ENCODE data around the gene ZNHIT2. TPM values are rescaled to one million over a fixed set of nuclear protein-coding genes. Genes with fewer than 3 reads are reported as not detected.
A peak's percentile ranks its signal among the peaks of the same experiment; 100 is the strongest.

The ZNHIT2 gene
- total RNA-seq, 2 donors from 2014 or later = 32.7 to 37.8 TPM

DNA sequence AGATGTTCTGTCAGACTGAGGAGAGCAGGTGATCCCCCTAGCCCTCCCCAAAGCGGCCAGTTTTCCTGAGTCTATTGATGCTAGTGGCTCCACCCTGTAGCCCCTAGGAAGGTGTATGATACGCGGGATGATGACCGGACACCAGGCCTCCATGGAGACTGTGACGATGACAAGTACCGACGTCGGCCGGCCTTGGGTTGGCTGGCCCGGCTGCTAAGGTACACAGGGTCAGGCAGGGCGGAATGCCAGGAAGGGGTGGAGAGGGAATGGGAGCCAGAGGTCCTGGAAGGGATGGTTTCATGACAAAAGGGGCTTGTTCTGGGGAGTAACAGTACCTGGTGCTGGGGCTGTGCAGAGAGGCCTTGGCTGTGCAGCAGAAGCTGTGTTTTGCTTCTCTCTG is 30.3 kb downstream of the ZNHIT2 start:
- H3K4me1 ChIP-seq (replicated peaks) = peaks cover 5% of the 10 kb centered on the region
- H3K4me3 ChIP-seq = no peak overlapping the region
- no peaks in the 10 kb centered on the region for H3K27me3 ChIP-seq (replicated peaks; ENCODE audit: insufficient read depth)
- H3K27ac ChIP-seq = no peak overlapping the region
- TF ChIP-seq POLR2AphosphoS5 (IDR thresholded peaks at IDR 0.05) (no peak), POLR2A (IDR thresholded peaks at IDR 0.05) (no peak), CTCF (IDR thresholded peaks at IDR 0.05) (no peak)
- DNase-seq (ENCODE audit: low spot score) = no peak
- intact Hi-C loops (cut with DNase I) = no loop called here
- WGBS = 91% methylated on average over 11 of the region's 11 CpGs
- no peaks in the 10 kb centered on the region for H3K9me3 ChIP-seq
- peaks cover 0 to 5% of the 10 kb centered on the region in 2 donors for H3K36me3 ChIP-seq

GRCh38 chr11:65086809-65087208 is 30.7 kb downstream of the ZNHIT2 start:
- H3K9me3 ChIP-seq = no peaks in the 10 kb centered on the region
- no peaks in the 10 kb centered on the region for H3K27me3 ChIP-seq (replicated peaks; ENCODE audit: insufficient read depth)
- no peak for DNase-seq (ENCODE audit: low spot score)
- WGBS = 92% methylated on average over 9 of the region's 9 CpGs
- peaks cover 5% of the 10 kb centered on the region for H3K4me1 ChIP-seq (replicated peaks)
- peaks cover 0 to 5% of the 10 kb centered on the region in 2 donors for H3K36me3 ChIP-seq
- H3K27ac ChIP-seq = no peak overlapping the region
- TF ChIP-seq CTCF (IDR thresholded peaks at IDR 0.05) = no peak
- no peak for TF ChIP-seq POLR2A (IDR thresholded peaks at IDR 0.05)
- TF ChIP-seq POLR2AphosphoS5 (IDR thresholded peaks at IDR 0.05) = no peak
- H3K4me3 ChIP-seq = no peak overlapping the region
- intact Hi-C loops (cut with DNase I) = no loop called here

DNA sequence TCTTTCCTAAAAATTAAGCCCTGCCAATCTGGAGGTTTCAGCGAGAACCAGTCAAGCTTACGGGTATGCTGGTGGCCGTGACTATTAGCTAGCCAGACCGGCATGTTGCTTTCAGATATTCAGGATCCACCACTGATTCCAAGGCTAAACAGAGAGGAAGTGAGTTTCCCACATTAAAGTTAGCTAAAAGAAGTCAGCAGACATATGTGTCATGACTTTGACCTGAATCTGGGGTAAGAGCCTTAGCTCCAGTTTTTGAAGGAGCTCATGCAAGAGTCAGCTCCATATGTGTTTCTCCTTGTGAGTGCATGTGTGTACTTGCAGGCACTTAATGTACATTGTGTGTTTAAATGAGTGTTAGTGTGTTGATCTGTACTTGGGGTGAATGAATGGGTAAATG is 32.1 kb downstream of the ZNHIT2 start:
- no peak overlapping the region for H3K4me3 ChIP-seq
- no peaks in the 10 kb centered on the region for H3K9me3 ChIP-seq
- H3K27me3 ChIP-seq (replicated peaks; ENCODE audit: insufficient read depth) = no peaks in the 10 kb centered on the region
- intact Hi-C loops (cut with DNase I) = no loop called here
- TF ChIP-seq POLR2AphosphoS5 (IDR thresholded peaks at IDR 0.05) (no peak), CTCF (IDR thresholded peaks at IDR 0.05) (no peak), POLR2A (IDR thresholded peaks at IDR 0.05) (no peak)
- no peak overlapping the region for H3K27ac ChIP-seq
- H3K4me1 ChIP-seq (replicated peaks) = peaks cover 5% of the 10 kb centered on the region
- no peak for DNase-seq (ENCODE audit: low spot score)
- 92% methylated on average over 4 of the region's 4 CpGs for WGBS
- peaks cover 0 to 5% of the 10 kb centered on the region in 2 donors for H3K36me3 ChIP-seq

- TF ChIP-seq POLR2A (IDR thresholded peaks at IDR 0.05) (no peak), CTCF (IDR thresholded peaks at IDR 0.05) (no peak)
- no peaks in the 10 kb centered on the region for H3K9me3 ChIP-seq
- H3K4me1 ChIP-seq (replicated peaks) = peaks cover 5% of the 10 kb centered on the region
- 35% methylated on average over 23 of the region's 23 CpGs for WGBS
- H3K4me3 ChIP-seq = peak overlapping the region; percentile 77 to 78
- peak overlapping the region; percentile 91 to 94 for H3K27ac ChIP-seq
- intact Hi-C loops (cut with DNase I) = loop anchor here (5.0 kb wide), 2 partner anchors 33 to 42 kb away; partner anchors contain the start of genes SAC3D1 and ZNHIT2
- no peak for DNase-seq (ENCODE audit: low spot score)
- H3K27me3 ChIP-seq (replicated peaks; ENCODE audit: insufficient read depth) = no peaks in the 10 kb centered on the region
- H3K36me3 ChIP-seq = peaks cover 0 to 5% of the 10 kb centered on the region in 2 donors
Measured at GRCh38 chr11:65084598-65085375, 32.7 kb downstream of the ZNHIT2 start.
